Measurements from ENCODE around the gene CCL25. TPM values are rescaled to one million over a fixed set of nuclear protein-coding genes. Genes with fewer than 3 reads are reported as not detected.

The CCL25 gene
- polyA plus RNA-seq, 1 of the 3 experiments (the other 2 are of a cell fraction), result not detected

DNA sequence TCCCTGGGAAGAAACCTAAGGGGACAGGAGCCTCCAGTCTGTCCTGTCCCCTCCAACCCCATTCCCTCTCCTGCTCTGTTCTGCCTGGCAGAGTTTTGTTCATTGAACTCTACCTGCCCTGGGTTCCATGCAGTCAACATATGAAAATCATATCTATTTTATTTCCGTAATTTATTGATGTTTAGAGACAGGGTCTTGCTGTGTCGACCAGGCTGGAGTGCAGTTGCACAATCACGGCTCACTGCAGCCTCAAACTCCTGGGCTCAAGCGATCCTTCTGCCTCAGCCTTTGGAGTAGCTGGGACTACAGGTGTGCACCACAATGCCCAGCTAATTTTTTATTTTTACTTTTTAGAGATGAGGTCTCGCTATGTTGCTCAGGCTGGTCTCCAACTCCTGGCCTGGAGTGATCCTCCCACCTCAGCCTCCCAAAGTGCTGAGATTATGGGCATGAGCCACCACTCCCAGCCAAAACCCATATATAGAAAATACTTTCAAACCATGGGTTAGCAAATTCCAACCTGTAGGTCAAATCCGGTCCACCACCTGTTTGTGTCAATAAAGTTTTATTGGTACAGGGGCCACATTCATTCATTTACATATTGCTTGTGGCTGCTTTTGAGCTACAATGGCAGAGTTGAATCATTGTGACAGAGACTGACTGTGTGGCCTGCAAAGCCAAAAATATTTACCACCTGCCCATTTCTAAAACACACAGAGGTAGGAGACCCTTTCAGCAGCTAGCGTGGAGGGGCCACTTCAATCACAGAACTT lies 57.5 kb downstream of the CCL25 start:
- no peak overlapping the region for H3K4me3 ChIP-seq (ENCODE audit: low read depth in 2 of 2, low read length in 1 of 2)
- no peak overlapping the region for H3K27ac ChIP-seq (ENCODE audit: low read depth in 2 of 2, low read length in 1 of 2)
- no peaks in the 10 kb centered on the region for H3K9me2 ChIP-seq
- no peaks in the 10 kb centered on the region for H3K79me2 ChIP-seq (ENCODE audit: insufficient read depth)
- no peaks in the 10 kb centered on the region for H3K27me3 ChIP-seq (ENCODE audit: insufficient read depth)
- POLR2A ChIA-PET, result no interaction called here
- no peaks in the 10 kb centered on the region for H3K36me3 ChIP-seq (replicated peaks in 1 of 2; ENCODE audit: control insufficient read depth in 1 of 2, insufficient read depth in 2 of 2, low read length in 1 of 2)
- TF ChIP-seq TAF1 (IDR thresholded peaks at IDR 0.05; ENCODE audit: borderline replicate concordance, low read depth, low read length), result no peak
- TF ChIP-seq, protein P1, sequence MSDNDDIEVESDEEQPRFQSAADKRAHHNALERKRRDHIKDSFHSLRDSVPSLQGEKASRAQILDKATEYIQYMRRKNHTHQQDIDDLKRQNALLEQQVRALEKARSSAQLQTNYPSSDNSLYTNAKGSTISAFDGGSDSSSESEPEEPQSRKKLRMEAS (IDR thresholded peaks at IDR 0.05; ENCODE audit: low read depth), result no peak
- TF ChIP-seq ELF1 (IDR thresholded peaks at IDR 0.05), result no peak
- TF ChIP-seq, protein P2, sequence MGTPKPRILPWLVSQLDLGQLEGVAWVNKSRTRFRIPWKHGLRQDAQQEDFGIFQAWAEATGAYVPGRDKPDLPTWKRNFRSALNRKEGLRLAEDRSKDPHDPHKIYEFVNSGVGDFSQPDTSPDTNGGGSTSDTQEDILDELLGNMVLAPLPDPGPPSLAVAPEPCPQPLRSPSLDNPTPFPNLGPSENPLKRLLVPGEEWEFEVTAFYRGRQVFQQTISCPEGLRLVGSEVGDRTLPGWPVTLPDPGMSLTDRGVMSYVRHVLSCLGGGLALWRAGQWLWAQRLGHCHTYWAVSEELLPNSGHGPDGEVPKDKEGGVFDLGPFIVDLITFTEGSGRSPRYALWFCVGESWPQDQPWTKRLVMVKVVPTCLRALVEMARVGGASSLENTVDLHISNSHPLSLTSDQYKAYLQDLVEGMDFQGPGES (IDR thresholded peaks at IDR 0.05; ENCODE audit: low read depth, low read length), result no peak
- TF ChIP-seq POLR2AphosphoS5 (IDR thresholded peaks at IDR 0.05; ENCODE audit: low read depth, low read length), result no peak
- no peak for TF ChIP-seq JUND (IDR thresholded peaks at IDR 0.05)
- TF ChIP-seq, protein P3, sequence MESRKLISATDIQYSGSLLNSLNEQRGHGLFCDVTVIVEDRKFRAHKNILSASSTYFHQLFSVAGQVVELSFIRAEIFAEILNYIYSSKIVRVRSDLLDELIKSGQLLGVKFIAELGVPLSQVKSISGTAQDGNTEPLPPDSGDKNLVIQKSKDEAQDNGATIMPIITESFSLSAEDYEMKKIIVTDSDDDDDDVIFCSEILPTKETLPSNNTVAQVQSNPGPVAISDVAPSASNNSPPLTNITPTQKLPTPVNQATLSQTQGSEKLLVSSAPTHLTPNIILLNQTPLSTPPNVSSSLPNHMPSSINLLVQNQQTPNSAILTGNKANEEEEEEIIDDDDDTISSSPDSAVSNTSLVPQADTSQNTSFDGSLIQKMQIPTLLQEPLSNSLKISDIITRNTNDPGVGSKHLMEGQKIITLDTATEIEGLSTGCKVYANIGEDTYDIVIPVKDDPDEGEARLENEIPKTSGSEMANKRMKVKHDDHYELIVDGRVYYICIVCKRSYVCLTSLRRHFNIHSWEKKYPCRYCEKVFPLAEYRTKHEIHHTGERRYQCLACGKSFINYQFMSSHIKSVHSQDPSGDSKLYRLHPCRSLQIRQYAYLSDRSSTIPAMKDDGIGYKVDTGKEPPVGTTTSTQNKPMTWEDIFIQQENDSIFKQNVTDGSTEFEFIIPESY (IDR thresholded peaks at IDR 0.05; ENCODE audit: borderline replicate concordance, low read depth), result no peak
- TF ChIP-seq NRF1 (IDR thresholded peaks at IDR 0.05; ENCODE audit: low read depth, low read length), result no peak
- no peaks in the 10 kb centered on the region for H3K9me3 ChIP-seq
- H3K4me2 ChIP-seq, result no peak overlapping the region
- no peak overlapping the region for H2AFZ ChIP-seq (ENCODE audit: low read depth)
- CTCF ChIA-PET, result interaction anchor here (0.8 kb wide), 1 partner anchor 16 kb away, joined by 3 read pairs; no protein-coding TSS in a partner anchor
- H3K4me1 ChIP-seq (ENCODE audit: control insufficient read depth in 1 of 2, insufficient read depth in 2 of 2, low read depth in 1 of 2, low read length in 1 of 2), result no peaks in the 10 kb centered on the region
- no peaks in the 10 kb centered on the region for H3F3A ChIP-seq (replicated peaks; ENCODE audit: insufficient read depth)
- H4K20me1 ChIP-seq (ENCODE audit: insufficient read depth), result no peaks in the 10 kb centered on the region
- no peak for DNase-seq
- 46% methylated on average over 6 of the region's 7 CpGs for WGBS (ENCODE audit: low lambda C conversion rate)
- no peak overlapping the region for H3K9ac ChIP-seq

DNA sequence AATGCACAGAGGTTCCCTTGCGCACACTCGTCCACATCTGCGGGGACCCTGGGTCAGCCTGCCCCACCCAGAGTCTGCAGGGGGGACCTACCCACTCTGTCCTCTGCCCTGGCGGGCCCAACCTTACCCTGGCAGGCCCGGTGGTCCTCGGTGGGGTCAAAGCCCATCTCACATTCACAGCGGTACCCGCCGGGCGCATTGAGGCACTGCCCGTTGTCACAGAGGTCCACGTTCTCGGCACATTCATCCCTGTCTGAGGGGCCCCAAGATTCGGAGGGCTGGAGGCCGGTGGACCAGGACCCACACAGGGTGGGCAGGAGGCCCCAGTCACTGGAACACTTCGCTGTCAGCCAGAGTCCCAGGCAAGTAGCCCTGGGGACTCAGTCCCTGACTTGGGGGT lies 58.4 kb downstream of the CCL25 start:
- no peaks in the 10 kb centered on the region for H3K4me1 ChIP-seq (ENCODE audit: control insufficient read depth in 1 of 2, insufficient read depth in 2 of 2, low read depth in 1 of 2, low read length in 1 of 2)
- no peaks in the 10 kb centered on the region for H3F3A ChIP-seq (replicated peaks; ENCODE audit: insufficient read depth)
- no peak overlapping the region for H3K4me3 ChIP-seq (ENCODE audit: low read depth in 2 of 2, low read length in 1 of 2)
- 68% methylated on average over 9 of the region's 16 CpGs for WGBS (ENCODE audit: low lambda C conversion rate)
- ChIA-PET CTCF (interaction anchor here (0.8 kb wide), 1 partner anchor 17 kb away, joined by 3 read pairs; no protein-coding TSS in a partner anchor), POLR2A (no interaction called here)
- H2AFZ ChIP-seq (ENCODE audit: low read depth), result no peak overlapping the region
- H4K20me1 ChIP-seq (ENCODE audit: insufficient read depth), result no peaks in the 10 kb centered on the region
- no peaks in the 10 kb centered on the region for H3K27me3 ChIP-seq (ENCODE audit: insufficient read depth)
- no peaks in the 10 kb centered on the region for H3K9me2 ChIP-seq
- no peaks in the 10 kb centered on the region for H3K79me2 ChIP-seq (ENCODE audit: insufficient read depth)
- DNase-seq, result no peak
- TF ChIP-seq, protein P4, sequence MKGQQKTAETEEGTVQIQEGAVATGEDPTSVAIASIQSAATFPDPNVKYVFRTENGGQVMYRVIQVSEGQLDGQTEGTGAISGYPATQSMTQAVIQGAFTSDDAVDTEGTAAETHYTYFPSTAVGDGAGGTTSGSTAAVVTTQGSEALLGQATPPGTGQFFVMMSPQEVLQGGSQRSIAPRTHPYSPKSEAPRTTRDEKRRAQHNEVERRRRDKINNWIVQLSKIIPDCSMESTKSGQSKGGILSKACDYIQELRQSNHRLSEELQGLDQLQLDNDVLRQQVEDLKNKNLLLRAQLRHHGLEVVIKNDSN (IDR thresholded peaks at IDR 0.05; ENCODE audit: borderline replicate concordance, low read depth), result no peak
- TF ChIP-seq, protein P5, sequence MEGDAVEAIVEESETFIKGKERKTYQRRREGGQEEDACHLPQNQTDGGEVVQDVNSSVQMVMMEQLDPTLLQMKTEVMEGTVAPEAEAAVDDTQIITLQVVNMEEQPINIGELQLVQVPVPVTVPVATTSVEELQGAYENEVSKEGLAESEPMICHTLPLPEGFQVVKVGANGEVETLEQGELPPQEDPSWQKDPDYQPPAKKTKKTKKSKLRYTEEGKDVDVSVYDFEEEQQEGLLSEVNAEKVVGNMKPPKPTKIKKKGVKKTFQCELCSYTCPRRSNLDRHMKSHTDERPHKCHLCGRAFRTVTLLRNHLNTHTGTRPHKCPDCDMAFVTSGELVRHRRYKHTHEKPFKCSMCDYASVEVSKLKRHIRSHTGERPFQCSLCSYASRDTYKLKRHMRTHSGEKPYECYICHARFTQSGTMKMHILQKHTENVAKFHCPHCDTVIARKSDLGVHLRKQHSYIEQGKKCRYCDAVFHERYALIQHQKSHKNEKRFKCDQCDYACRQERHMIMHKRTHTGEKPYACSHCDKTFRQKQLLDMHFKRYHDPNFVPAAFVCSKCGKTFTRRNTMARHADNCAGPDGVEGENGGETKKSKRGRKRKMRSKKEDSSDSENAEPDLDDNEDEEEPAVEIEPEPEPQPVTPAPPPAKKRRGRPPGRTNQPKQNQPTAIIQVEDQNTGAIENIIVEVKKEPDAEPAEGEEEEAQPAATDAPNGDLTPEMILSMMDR (IDR thresholded peaks at IDR 0.05), result no peak
- no peak for TF ChIP-seq FOSL2 (IDR thresholded peaks at IDR 0.05; ENCODE audit: borderline replicate concordance, low read depth)
- no peak for TF ChIP-seq GATA2 (CRISPR knock-in tag; IDR thresholded peaks at IDR 0.05)
- TF ChIP-seq EP300 (IDR thresholded peaks at IDR 0.05; ENCODE audit: borderline replicate concordance in 1 of 2, low read depth in 1 of 2, low read length in 1 of 2), result no peak
- TF ChIP-seq TEAD4 (IDR thresholded peaks at IDR 0.05; ENCODE audit: borderline replicate concordance, insufficient read depth), result no peak
- TF ChIP-seq RAD21 (IDR thresholded peaks at IDR 0.05; ENCODE audit: low read length), result no peak
- TF ChIP-seq SMC3 (IDR thresholded peaks at IDR 0.05; ENCODE audit: low read depth, low read length), result no peak
- TF ChIP-seq EZH2phosphoT487 (IDR thresholded peaks at IDR 0.05; ENCODE audit: borderline replicate concordance, low read depth), result no peak
- H3K9me3 ChIP-seq, result no peaks in the 10 kb centered on the region
- no peak overlapping the region for H3K4me2 ChIP-seq
- H3K36me3 ChIP-seq (replicated peaks in 1 of 2; ENCODE audit: control insufficient read depth in 1 of 2, insufficient read depth in 2 of 2, low read length in 1 of 2), result no peaks in the 10 kb centered on the region
- H3K9ac ChIP-seq, result no peak overlapping the region
- no peak overlapping the region for H3K27ac ChIP-seq (ENCODE audit: low read depth in 2 of 2, low read length in 1 of 2)

All from SK-N-SH (cell line).